ENCODE measurements around the gene JCAD. TPM values are rescaled to one million over a fixed set of nuclear protein-coding genes. Genes with fewer than 3 reads are reported as not detected.

JCAD gene
- total RNA-seq, 4 donors from 2014 or later: 2.6 to 10.1 (median 6.8) TPM

GRCh38 chr10:30062582-30062981, 3.2 kb upstream of the JCAD start:
- TF ChIP-seq POLR2AphosphoS5 (IDR thresholded peaks at IDR 0.05) (no peak), POLR2A (IDR thresholded peaks at IDR 0.05) (no peak), EP300 (IDR thresholded peaks at IDR 0.05) (no peak), CTCF (IDR thresholded peaks at IDR 0.05) (no peak)
- no peaks in the 10 kb centered on the region for H3K9me3 ChIP-seq
- peaks cover 7% of the 10 kb centered on the region for H3K27me3 ChIP-seq
- no peaks in the 10 kb centered on the region for H3K36me3 ChIP-seq
- no peak overlapping the region for H3K4me3 ChIP-seq
- WGBS: 40% methylated on average over 8 of the region's 8 CpGs
- no peak overlapping the region for H3K27ac ChIP-seq
- DNase-seq (ENCODE audit: low spot score in 2 of 2): no peak
- H3K4me1 ChIP-seq: peaks cover 23% of the 10 kb centered on the region

GRCh38 chr10:30062090-30062489, 2.7 kb upstream of the JCAD start:
- H3K4me3 ChIP-seq: no peak overlapping the region
- no peaks in the 10 kb centered on the region for H3K36me3 ChIP-seq
- WGBS: 56% methylated on average over 1 of the region's 1 CpG
- peaks cover 23% of the 10 kb centered on the region for H3K4me1 ChIP-seq
- H3K9me3 ChIP-seq: no peaks in the 10 kb centered on the region
- no peak for DNase-seq (ENCODE audit: low spot score in 2 of 2)
- H3K27ac ChIP-seq: no peak overlapping the region
- TF ChIP-seq CTCF (IDR thresholded peaks at IDR 0.05) (no peak), POLR2AphosphoS5 (IDR thresholded peaks at IDR 0.05) (no peak), EP300 (IDR thresholded peaks at IDR 0.05) (no peak), POLR2A (IDR thresholded peaks at IDR 0.05) (no peak)
- H3K27me3 ChIP-seq: peaks cover 7% of the 10 kb centered on the region

- WGBS: 51% methylated on average over 11 of the region's 48 CpGs
- Histone ChIP-seq H3K36me3 (no peaks in the 10 kb centered on the region), H3K4me1 (peaks cover 38% of the 10 kb centered on the region), H3K9me3 (no peaks in the 10 kb centered on the region), H3K27me3 (peaks cover 7% of the 10 kb centered on the region), H3K4me3 (peak overlapping the region; percentile 79), H3K27ac (peak overlapping the region; percentile 90)
- TF ChIP-seq POLR2AphosphoS5 (IDR thresholded peaks at IDR 0.05) (no peak), POLR2A (IDR thresholded peaks at IDR 0.05) (no peak), EP300 (IDR thresholded peaks at IDR 0.05) (no peak)
- no peak for DNase-seq (ENCODE audit: low spot score in 2 of 2)
Observed at GRCh38 chr10:30058570-30059132, 735 bp downstream of the JCAD start.

GRCh38 chr10:30057894-30058556, 1.4 kb downstream of the JCAD start:
- WGBS: 78% methylated on average over 13 of the region's 13 CpGs
- no peak for DNase-seq (ENCODE audit: low spot score in 2 of 2)
- Histone ChIP-seq H3K9me3 (no peaks in the 10 kb centered on the region), H3K4me1 (peaks cover 38% of the 10 kb centered on the region), H3K4me3 (peak overlapping the region; percentile 79), H3K36me3 (no peaks in the 10 kb centered on the region), H3K27me3 (peaks cover 7% of the 10 kb centered on the region), H3K27ac (peak overlapping the region; percentile 90)
- TF ChIP-seq CTCF (IDR thresholded peaks at IDR 0.05): no peak
- no peak for TF ChIP-seq POLR2AphosphoS5 (IDR thresholded peaks at IDR 0.05)
- TF ChIP-seq EP300 (IDR thresholded peaks at IDR 0.05): no peak
- TF ChIP-seq POLR2A (IDR thresholded peaks at IDR 0.05): no peak

GRCh38 chr10:30057421-30057841, 2.0 kb downstream of the JCAD start:
- Histone ChIP-seq H3K36me3 (no peaks in the 10 kb centered on the region), H3K4me1 (peaks cover 32% of the 10 kb centered on the region), H3K9me3 (no peaks in the 10 kb centered on the region), H3K27me3 (peaks cover 7% of the 10 kb centered on the region), H3K4me3 (peak overlapping the region; percentile 79), H3K27ac (peak overlapping the region; percentile 90)
- DNase-seq (ENCODE audit: low spot score in 2 of 2): no peak
- 70% methylated on average over 5 of the region's 5 CpGs for WGBS
- TF ChIP-seq POLR2A (IDR thresholded peaks at IDR 0.05): no peak
- no peak for TF ChIP-seq POLR2AphosphoS5 (IDR thresholded peaks at IDR 0.05)
- no peak for TF ChIP-seq EP300 (IDR thresholded peaks at IDR 0.05)
- TF ChIP-seq CTCF (IDR thresholded peaks at IDR 0.05): no peak

Data from suprapubic skin (tissue), 4 donors.